NCI-H345 (cell line): Measurements from ENCODE around the gene CEMIP.

Source experiments
- DNase-seq: peaks from one replicate; lab custom pipeline; 2025; lab: John Stamatoyannopoulos, UW

Gene CEMIP

GRCh38 chr15:80929689-80930088 lies 150.5 kb downstream of the CEMIP start:
- no peak for DNase-seq

GRCh38 chr15:80931191-80931590 lies 152.0 kb downstream of the CEMIP start:
- no peak for DNase-seq

GRCh38 chr15:80931721-80932512 lies 152.7 kb downstream of the CEMIP start:
- no peak for DNase-seq

- no peak for DNase-seq
Measured at GRCh38 chr15:80932513-80932815, 153.3 kb downstream of the CEMIP start.

GRCh38 chr15:80932989-80933388 lies 153.8 kb downstream of the CEMIP start:
- DNase-seq = no peak

GRCh38 chr15:80934761-80935221 lies 155.6 kb downstream of the CEMIP start:
- no peak for DNase-seq

GRCh38 chr15:80936288-80937078 lies 157.3 kb downstream of the CEMIP start:
- no peak for DNase-seq

GRCh38 chr15:80937718-80938117 lies 158.5 kb downstream of the CEMIP start:
- DNase-seq = no peak

GRCh38 chr15:80939216-80939615 lies 160.0 kb downstream of the CEMIP start:
- no peak for DNase-seq

GRCh38 chr15:80940331-80940730 lies 161.2 kb downstream of the CEMIP start:
- no peak for DNase-seq

- no peak for DNase-seq
Measured at GRCh38 chr15:80940851-80941250, 161.7 kb downstream of the CEMIP start.

- no peak for DNase-seq
Measured at GRCh38 chr15:80942266-80942665, 163.1 kb downstream of the CEMIP start.

- DNase-seq = no peak
Measured at GRCh38 chr15:80942746-80943565, 163.8 kb downstream of the CEMIP start.

- no peak for DNase-seq
Measured at GRCh38 chr15:80944818-80945217, 165.6 kb downstream of the CEMIP start.

- no peak for DNase-seq
Measured at GRCh38 chr15:80945605-80946004, 166.4 kb downstream of the CEMIP start.

- no peak for DNase-seq
Measured at GRCh38 chr15:80946576-80946975, 167.4 kb downstream of the CEMIP start.

- DNase-seq = no peak
Measured at GRCh38 chr15:80948651-80949292, 169.6 kb downstream of the CEMIP start.

- no peak for DNase-seq
Measured at GRCh38 chr15:80949756-80950155, 170.6 kb downstream of the CEMIP start.

- no peak for DNase-seq
Measured at GRCh38 chr15:80950291-80951078, 171.3 kb downstream of the CEMIP start.

GRCh38 chr15:80951941-80952340 lies 172.8 kb downstream of the CEMIP start:
- DNase-seq = peak; percentile 1
